ENCODE data around the gene NT5C2.

DNA sequence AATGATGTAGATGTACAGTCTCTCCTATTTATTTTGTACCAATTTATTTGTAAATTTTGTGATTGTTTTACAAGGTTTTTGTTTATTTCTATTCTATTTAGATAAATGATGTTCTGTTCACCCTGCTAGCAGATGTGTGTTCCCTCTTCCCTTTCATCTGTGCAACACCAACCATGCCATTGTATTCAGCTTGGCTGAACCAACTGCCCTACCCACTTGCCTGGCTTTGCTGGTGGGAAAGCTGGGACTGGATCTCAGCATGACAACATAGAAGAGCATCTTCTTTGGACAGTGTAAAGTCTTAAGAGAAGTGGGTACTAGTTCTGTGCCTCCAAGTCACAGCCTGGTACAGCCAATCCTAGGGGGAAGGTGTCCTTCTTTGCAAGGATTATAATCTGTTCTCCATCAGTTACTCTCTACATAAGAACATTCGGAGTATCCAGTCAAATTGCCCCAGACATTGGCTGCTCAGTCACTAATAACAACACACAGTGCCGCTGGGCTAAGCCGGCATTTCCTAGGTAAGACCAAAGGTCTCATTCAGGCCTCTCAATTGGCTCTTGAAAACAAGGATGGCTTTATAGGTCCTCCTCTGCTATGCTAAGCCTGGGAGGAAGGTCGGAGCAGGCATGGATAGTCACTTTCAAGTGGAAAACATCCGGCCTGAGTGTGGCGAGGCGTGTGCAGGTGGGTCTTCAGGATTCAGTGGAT, 109.7 kb downstream of the NT5C2 start:
- TF ChIP-seq EZH2phosphoT487 (IDR thresholded peaks at IDR 0.05; ENCODE audit: low read length) (no peak), CTCF (IDR thresholded peaks at IDR 0.05; ENCODE audit: low read length) (no peak)
